Activated CD4-positive, CD25-positive, alpha-beta regulatory T cell treated with anti-CD3 and anti-CD28 coated beads, Interleukin-2, amount 50 U/mL, for 16 hours (primary cell): Measurements from ENCODE around the gene HTRA3.

Experiments
- DNase-seq: peaks from one replicate; pipeline ENCODE4 v3.0.0-alpha.2; 2020; ENCODE audit warnings: low read depth, low spot score

The HTRA3 gene

GRCh38 chr4:8247047-8247930, 22.3 kb upstream of the HTRA3 start:
- DNase-seq, result no peak

GRCh38 chr4:8248091-8248490, 21.5 kb upstream of the HTRA3 start:
- no peak for DNase-seq

GRCh38 chr4:8250227-8250626, 19.3 kb upstream of the HTRA3 start:
- DNase-seq, result no peak

- no peak for DNase-seq
Measured at GRCh38 chr4:8250637-8251036, 18.9 kb upstream of the HTRA3 start.

- no peak for DNase-seq
Measured at GRCh38 chr4:8251110-8251883, 18.3 kb upstream of the HTRA3 start.

- no peak for DNase-seq
Measured at GRCh38 chr4:8252301-8253173, 17.0 kb upstream of the HTRA3 start.

- DNase-seq, result no peak
Measured at GRCh38 chr4:8254076-8254475, 15.5 kb upstream of the HTRA3 start.

- DNase-seq, result no peak
Measured at GRCh38 chr4:8255698-8256441, 13.7 kb upstream of the HTRA3 start.

- no peak for DNase-seq
Measured at GRCh38 chr4:8257854-8258253, 11.7 kb upstream of the HTRA3 start.

GRCh38 chr4:8258552-8259212, 10.9 kb upstream of the HTRA3 start:
- DNase-seq, result no peak

GRCh38 chr4:8259743-8260430, 9.7 kb upstream of the HTRA3 start:
- no peak for DNase-seq

- no peak for DNase-seq
Measured at GRCh38 chr4:8260656-8261111, 8.9 kb upstream of the HTRA3 start.

- no peak for DNase-seq
Measured at GRCh38 chr4:8261851-8262535, 7.6 kb upstream of the HTRA3 start.

- DNase-seq, result no peak
Measured at GRCh38 chr4:8262637-8263322, 6.8 kb upstream of the HTRA3 start.

GRCh38 chr4:8263397-8263796, 6.2 kb upstream of the HTRA3 start:
- DNase-seq, result no peak

- no peak for DNase-seq
Measured at GRCh38 chr4:8264106-8264505, 5.4 kb upstream of the HTRA3 start.

GRCh38 chr4:8265171-8265929, 4.2 kb upstream of the HTRA3 start:
- no peak for DNase-seq

GRCh38 chr4:8266088-8266487, 3.5 kb upstream of the HTRA3 start:
- DNase-seq, result no peak
